Liver (tissue), 3 donors: ENCODE measurements around the gene PGA5.

Experiments
- CTCF ChIP-seq: fragments of 150-350 bp; IDR thresholded peaks from 2 replicates; pipeline ENCODE4 v1.5.1; 2017; ENCODE audit warnings: improper control_type of control experiment, low read depth, low read length; ENCODE audit not compliant: missing input control
- EGR1 ChIP-seq, 2 donors: IDR thresholded peaks; 2 replicates each; pipeline ENCODE4 v1.6.1; 2016 to 2018; ENCODE audit warnings: antibody characterized with exemption in 2 of 2, low read depth in 2 of 2
- GABPA ChIP-seq, 2 donors: IDR thresholded peaks in 1 of 2; conservative IDR thresholded peaks in 1 of 2; 2 replicates each; pipeline ENCODE4 v1.6.1; 2016; ENCODE audit warnings: antibody characterized with exemption in 2 of 2, mild to moderate bottlenecking in 1 of 2, moderate library complexity in 1 of 2
- HNF4A ChIP-seq, 2 donors: conservative IDR thresholded peaks; 2 replicates each; pipeline ENCODE4 v1.6.1; 2016; ENCODE audit warnings: antibody characterized with exemption in 2 of 2, mild to moderate bottlenecking in 2 of 2
- JUND ChIP-seq, 2 donors: IDR thresholded peaks; 2 replicates each; pipeline ENCODE4 v1.6.1; 2016; ENCODE audit warnings: antibody characterized with exemption in 2 of 2
- RAD21 ChIP-seq, 2 donors: IDR thresholded peaks; 2 replicates each; pipeline ENCODE4 v1.6.1; 2016; ENCODE audit warnings: antibody characterized with exemption in 2 of 2, mild to moderate bottlenecking in 2 of 2
- REST ChIP-seq: IDR thresholded peaks from 2 replicates; pipeline ENCODE4 v1.6.1; 2016; ENCODE audit warnings: antibody characterized with exemption, mild to moderate bottlenecking
- SP1 ChIP-seq: IDR thresholded peaks from 2 replicates; pipeline ENCODE4 v1.6.1; 2018; ENCODE audit warnings: antibody characterized with exemption, mild to moderate bottlenecking
- TAF1 ChIP-seq: conservative IDR thresholded peaks from 2 replicates; pipeline ENCODE4 v1.6.1; 2016; ENCODE audit warnings: antibody characterized with exemption, mild to moderate bottlenecking
- YY1 ChIP-seq: IDR thresholded peaks from 2 replicates; pipeline ENCODE4 v1.6.1; 2016; ENCODE audit warnings: antibody characterized with exemption, mild to moderate bottlenecking
- TF ChIP-seq, protein P1 (sequence below): IDR thresholded peaks from 2 replicates; pipeline ENCODE4 v1.6.1; 2016; ENCODE audit warnings: antibody characterized with exemption
- TF ChIP-seq, protein P2 (sequence below): IDR thresholded peaks from 2 replicates; pipeline ENCODE4 v1.6.1; 2016; ENCODE audit warnings: antibody characterized with exemption
- donor health status: healthy.
- donor health status: healthy.

- TF ChIP-seq CTCF (no peak), YY1 (peak; percentile 28), EGR1 (IDR thresholded peaks at IDR 0.05; ENCODE audit: low read depth in 2 of 2) (peak in 1 of 2 donors; percentile 41), GABPA (IDR thresholded peaks at IDR 0.05 in 1 of 2, conservative IDR thresholded peaks at IDR 0.05 in 1 of 2) (peak in 1 of 2 donors; percentile 35), RAD21 (IDR thresholded peaks at IDR 0.05) (no peak), HNF4A (conservative IDR thresholded peaks at IDR 0.05) (peak; percentile 84 to 92), JUND (IDR thresholded peaks at IDR 0.05) (peak in 1 of 2 donors; percentile 78), REST (peak; percentile 50), TAF1 (no peak), SP1 (peak; percentile 79)
- TF ChIP-seq, protein P1, sequence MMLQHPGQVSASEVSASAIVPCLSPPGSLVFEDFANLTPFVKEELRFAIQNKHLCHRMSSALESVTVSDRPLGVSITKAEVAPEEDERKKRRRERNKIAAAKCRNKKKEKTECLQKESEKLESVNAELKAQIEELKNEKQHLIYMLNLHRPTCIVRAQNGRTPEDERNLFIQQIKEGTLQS, result no peak
- TF ChIP-seq, protein P2, sequence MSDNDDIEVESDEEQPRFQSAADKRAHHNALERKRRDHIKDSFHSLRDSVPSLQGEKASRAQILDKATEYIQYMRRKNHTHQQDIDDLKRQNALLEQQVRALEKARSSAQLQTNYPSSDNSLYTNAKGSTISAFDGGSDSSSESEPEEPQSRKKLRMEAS, result peak; percentile 64
These were observed 24.4 kb downstream of the PGA5 start for GRCh38 chr11:61265357-61265756.
